HEK293 (cell line): Measurements from ENCODE around the gene SUFU.
A peak's percentile ranks its signal among the peaks of the same experiment; 100 is the strongest.

Experiments
- CTCF ChIA-PET: fragments of 350-600 bp; formaldehyde crosslinking; extraction: SDS; loops from one replicate; lab custom pipeline; 2021; ENCODE audit warnings: antibody characterized with exemption; lab: Yijun Ruan, JAX
- POLR2A ChIA-PET: fragments of 300-600 bp; formaldehyde crosslinking; extraction: SDS; loops from one replicate; lab custom pipeline; 2020; ENCODE audit warnings: antibody characterized with exemption, inconsistent platforms; lab: Yijun Ruan, JAX
- H3K27ac ChIP-seq: fragments of 200-500 bp; sonication (Bioruptor generic); 2 replicates; pipeline ENCODE4 v1.5.1; 2014; ENCODE audit warnings: low read depth, low read length, control low read depth, inconsistent platforms; ENCODE audit errors: extremely low read depth
- H3K36me3 ChIP-seq, 2 experiments: fragments of 200-500 bp in 1 of 2; sonication (Bioruptor generic) in 1 of 2; 1 replicate in 1 of 2; 2 replicates in 1 of 2; pipeline ENCODE4 v1.5.1; 2014 to 2017; ENCODE audit warnings: inconsistent platforms in 2 of 2, low read length in 2 of 2; ENCODE audit not compliant: control insufficient read depth in 2 of 2, insufficient read depth in 1 of 2
- H3K4me1 ChIP-seq: fragments of 200-500 bp; sonication (Bioruptor generic); 2 replicates; pipeline ENCODE4 v1.5.1; 2014; ENCODE audit warnings: mild to moderate bottlenecking, low read length, inconsistent platforms; ENCODE audit not compliant: control insufficient read depth, insufficient read depth
- H3K4me3 ChIP-seq: 2 replicates; pipeline ENCODE4 v1.5.1; 2011; ENCODE audit warnings: low read depth, mild to moderate bottlenecking, control low read depth, low read length, moderate library complexity
- H3K9me3 ChIP-seq: fragments of 200-500 bp; sonication (Bioruptor generic); 2 replicates; pipeline ENCODE4 v1.5.1; 2014; ENCODE audit warnings: low read depth, low read length, inconsistent platforms; ENCODE audit not compliant: control insufficient read depth, insufficient read depth
- CTCF ChIP-seq: fragments of 450-650 bp; formaldehyde crosslinking; IDR thresholded peaks from 2 replicates; pipeline ENCODE4 v1.5.1; 2016; ENCODE audit warnings: missing biosample characterization, missing genetic modification characterization
- GLIS1 ChIP-seq: fragments of 450-650 bp; formaldehyde crosslinking; IDR thresholded peaks from 2 replicates; pipeline ENCODE4 v1.5.1; 2016; ENCODE audit warnings: missing biosample characterization, missing genetic modification characterization
- MZF1 ChIP-seq: fragments of 450-650 bp; formaldehyde crosslinking; IDR thresholded peaks from 2 replicates; pipeline ENCODE4 v1.5.1; 2017; ENCODE audit warnings: missing biosample characterization, missing genetic modification characterization, borderline replicate concordance
- PRDM6 ChIP-seq: fragments of 450-650 bp; formaldehyde crosslinking; IDR thresholded peaks from 2 replicates; pipeline ENCODE4 v1.5.1; 2017; ENCODE audit warnings: missing biosample characterization, missing genetic modification characterization
- ZFHX2 ChIP-seq: fragments of 450-650 bp; formaldehyde crosslinking; conservative IDR thresholded peaks from 2 replicates; pipeline ENCODE4 v1.5.1; 2016; ENCODE audit warnings: missing biosample characterization, missing genetic modification characterization
- ZNF121 ChIP-seq: fragments of 450-650 bp; formaldehyde crosslinking; IDR thresholded peaks from 2 replicates; pipeline ENCODE4 v1.5.1; 2016; ENCODE audit warnings: missing biosample characterization, missing genetic modification characterization
- ZNF398 ChIP-seq: fragments of 450-650 bp; formaldehyde crosslinking; IDR thresholded peaks from 2 replicates; pipeline ENCODE4 v1.5.1; 2017; ENCODE audit warnings: missing biosample characterization, missing genetic modification characterization
- ZNF629 ChIP-seq: fragments of 450-650 bp; formaldehyde crosslinking; IDR thresholded peaks from 2 replicates; pipeline ENCODE4 v1.5.1; 2017; ENCODE audit warnings: missing biosample characterization, missing genetic modification characterization
- ZNF660 ChIP-seq: fragments of 450-650 bp; IDR thresholded peaks from 2 replicates; pipeline ENCODE4 v1.5.1; 2018; ENCODE audit warnings: missing biosample characterization, mild to moderate bottlenecking, missing genetic modification characterization
- ZNF791 ChIP-seq: fragments of 450-650 bp; formaldehyde crosslinking; IDR thresholded peaks from 2 replicates; pipeline ENCODE4 v1.5.1; 2016; ENCODE audit warnings: missing biosample characterization, missing genetic modification characterization
- ZNF837 ChIP-seq: fragments of 450-650 bp; formaldehyde crosslinking; IDR thresholded peaks from 2 replicates; pipeline ENCODE4 v1.5.1; 2016; ENCODE audit warnings: missing biosample characterization, missing genetic modification characterization
- ZNF843 ChIP-seq: fragments of 450-650 bp; formaldehyde crosslinking; IDR thresholded peaks from 2 replicates; pipeline ENCODE4 v1.5.1; 2016; ENCODE audit warnings: missing biosample characterization, missing genetic modification characterization
- TF ChIP-seq, protein P1 (sequence below): fragments of 450-650 bp; formaldehyde crosslinking; IDR thresholded peaks from 2 replicates; pipeline ENCODE4 v1.5.1; 2016; ENCODE audit warnings: missing biosample characterization, missing genetic modification characterization
- TF ChIP-seq, protein P2 (sequence below): fragments of 450-650 bp; formaldehyde crosslinking; IDR thresholded peaks from 2 replicates; pipeline ENCODE4 v1.5.1; 2016; ENCODE audit warnings: missing biosample characterization, missing genetic modification characterization

The SUFU gene

DNA sequence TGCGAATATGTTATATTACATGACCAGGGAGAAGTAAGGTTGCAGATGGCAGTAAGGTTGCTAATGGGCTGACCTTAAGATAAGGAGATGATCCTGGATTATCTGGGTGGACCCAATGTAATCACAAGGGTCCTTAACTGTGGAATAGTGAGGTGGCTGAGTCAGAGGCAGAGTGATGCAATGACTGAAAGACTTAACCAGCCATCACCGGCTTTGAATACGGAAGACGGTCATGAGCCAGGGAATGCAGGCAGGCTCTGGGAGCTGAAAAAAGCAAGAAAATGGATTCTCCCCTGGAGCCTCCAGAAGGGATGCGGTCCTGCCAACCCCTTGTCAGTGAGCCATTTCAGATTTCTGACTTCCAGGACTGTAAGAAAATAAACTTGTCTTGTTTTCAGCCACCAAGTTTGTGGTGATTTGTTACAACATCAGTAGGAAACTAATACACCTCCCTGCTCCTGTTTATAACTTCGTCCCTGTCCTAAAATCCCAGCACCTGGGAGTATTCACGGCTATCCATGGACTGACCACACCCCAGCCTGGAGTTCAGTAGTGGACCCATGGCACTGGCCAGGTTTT, 47.8 kb upstream of the SUFU start (continued):
- TF ChIP-seq PRDM6, result no peak
- TF ChIP-seq ZNF660 (tag by site-specific recombination), result peak; percentile 88
- TF ChIP-seq ZFHX2 (tag by site-specific recombination), result no peak
- TF ChIP-seq CTCF, result no peak
- TF ChIP-seq, protein P1, sequence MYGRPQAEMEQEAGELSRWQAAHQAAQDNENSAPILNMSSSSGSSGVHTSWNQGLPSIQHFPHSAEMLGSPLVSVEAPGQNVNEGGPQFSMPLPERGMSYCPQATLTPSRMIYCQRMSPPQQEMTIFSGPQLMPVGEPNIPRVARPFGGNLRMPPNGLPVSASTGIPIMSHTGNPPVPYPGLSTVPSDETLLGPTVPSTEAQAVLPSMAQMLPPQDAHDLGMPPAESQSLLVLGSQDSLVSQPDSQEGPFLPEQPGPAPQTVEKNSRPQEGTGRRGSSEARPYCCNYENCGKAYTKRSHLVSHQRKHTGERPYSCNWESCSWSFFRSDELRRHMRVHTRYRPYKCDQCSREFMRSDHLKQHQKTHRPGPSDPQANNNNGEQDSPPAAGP (tag by site-specific recombination), result peak; percentile 73; the same call in 1 of the 2 replicates
- peak; percentile 76 for TF ChIP-seq ZNF629
- no peak for TF ChIP-seq GLIS1 (tag by site-specific recombination)
- TF ChIP-seq ZNF843 (tag by site-specific recombination), result 0 out of 2 replicates have a peak, but pooled peaks have one; percentile 28
- TF ChIP-seq ZNF837 (tag by site-specific recombination), result no peak
- no peak for TF ChIP-seq MZF1 (tag by site-specific recombination)
- peak; percentile 39; the same call in 1 of the 2 replicates for TF ChIP-seq ZNF398 (tag by site-specific recombination)
- TF ChIP-seq, protein P2, sequence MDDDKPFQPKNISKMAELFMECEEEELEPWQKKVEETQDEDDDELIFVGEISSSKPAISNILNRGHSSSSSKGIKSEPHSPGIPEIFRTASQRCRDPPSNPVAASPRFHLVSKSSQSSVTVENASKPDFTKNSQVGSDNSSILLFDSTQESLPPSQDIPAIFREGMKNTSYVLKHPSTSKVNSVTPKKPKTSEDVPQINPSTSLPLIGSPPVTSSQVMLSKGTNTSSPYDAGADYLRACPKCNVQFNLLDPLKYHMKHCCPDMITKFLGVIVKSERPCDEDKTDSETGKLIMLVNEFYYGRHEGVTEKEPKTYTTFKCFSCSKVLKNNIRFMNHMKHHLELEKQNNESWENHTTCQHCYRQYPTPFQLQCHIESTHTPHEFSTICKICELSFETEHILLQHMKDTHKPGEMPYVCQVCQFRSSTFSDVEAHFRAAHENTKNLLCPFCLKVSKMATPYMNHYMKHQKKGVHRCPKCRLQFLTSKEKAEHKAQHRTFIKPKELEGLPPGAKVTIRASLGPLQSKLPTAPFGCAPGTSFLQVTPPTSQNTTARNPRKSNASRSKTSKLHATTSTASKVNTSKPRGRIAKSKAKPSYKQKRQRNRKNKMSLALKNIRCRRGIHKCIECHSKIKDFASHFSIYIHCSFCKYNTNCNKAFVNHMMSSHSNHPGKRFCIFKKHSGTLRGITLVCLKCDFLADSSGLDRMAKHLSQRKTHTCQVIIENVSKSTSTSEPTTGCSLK (tag by site-specific recombination), result no peak

DNA sequence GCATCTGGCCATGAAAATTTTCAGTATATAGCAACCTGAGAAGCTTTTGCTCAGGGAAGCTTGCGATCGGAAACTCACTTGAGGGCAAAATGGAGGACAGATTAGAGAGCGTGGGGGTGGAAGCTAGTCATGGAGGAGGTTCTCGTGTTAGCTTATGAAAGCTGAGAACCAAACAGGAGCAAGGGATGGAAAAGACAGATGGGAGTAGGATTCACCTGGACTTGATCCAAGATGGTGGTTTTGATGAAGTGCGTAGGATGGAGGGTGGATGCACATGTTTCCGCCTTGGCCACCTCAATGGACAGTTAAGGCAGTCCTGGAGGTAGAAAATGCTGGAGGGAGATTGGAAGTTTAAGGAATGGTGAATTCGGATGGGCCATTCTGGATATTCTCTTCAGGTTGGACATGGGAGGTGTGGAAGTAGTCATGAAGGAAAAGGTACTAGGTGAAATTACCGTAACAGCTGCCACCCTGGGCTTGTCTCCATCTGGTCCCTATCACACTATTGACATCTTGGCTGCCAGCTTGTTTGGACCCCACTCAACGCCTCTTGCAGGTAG, 46.1 kb upstream of the SUFU start:
- H3K4me1 ChIP-seq, result peaks cover 4% of the 10 kb centered on the region; the same call in 1 of the 2 replicates
- POLR2A ChIA-PET, result no interaction called here
- peaks cover 6 to 23% of the 10 kb centered on the region in 2 experiments; a peak in 2 of 3 replicates for H3K36me3 ChIP-seq
- H3K9me3 ChIP-seq, result no peaks in the 10 kb centered on the region
- no peak overlapping the region for H3K27ac ChIP-seq
- CTCF ChIA-PET, result interaction anchor here (0.6 to 1.1 kb wide), 4 partner anchors 113 to 1407 kb away, joined by 3 read pairs; no protein-coding TSS in a partner anchor
- H3K4me3 ChIP-seq, result no peak overlapping the region
- 0 out of 2 replicates have a peak, but pooled peaks have one; percentile 10 for TF ChIP-seq ZFHX2 (tag by site-specific recombination)
- no peak for TF ChIP-seq ZNF791 (tag by site-specific recombination)
- peak; percentile 5; the same call in 1 of the 2 replicates for TF ChIP-seq ZNF121 (tag by site-specific recombination)
